ENCODE results near the gene SRGAP2C.
"Not testable (repeated sequence)": the region's sequence is repeated elsewhere in the genome, so short reads cannot be mapped to it uniquely, and the experiment has no call there.

GRCh38 chr1:121254618-121255017 lies 69.8 kb downstream of the SRGAP2C start:
- not testable (repeated sequence) for TF ChIP-seq CTCF (IDR thresholded peaks at IDR 0.05); POLR2A (IDR thresholded peaks at IDR 0.05; ENCODE audit: low read depth)

All from esophagus muscularis mucosa (tissue), 3 donors.